HCT116 (cell line): Measurements from ENCODE around the gene TMA7B. TPM values are rescaled to one million over a fixed set of nuclear protein-coding genes. Genes with fewer than 3 reads are reported as not detected.

ENCODE experiments used
- ATAC-seq: fragments of 200-7000 bp; cut with Tn5 transposase; 2 replicates; pipeline ENCODE4 v1.9.1; 2020; ENCODE audit warnings: mild to moderate bottlenecking, moderate library complexity
- BruUV-seq: library from RNA; stranded (reverse); fragments of 400-500 nt; replicated peaks from 2 replicates; lab custom pipeline; 2021; lab: Mats Ljungman, UMichigan
- CTCF ChIA-PET: fragments of 300-600 bp; sonication (Branson Sonifier 250); formaldehyde crosslinking; loops from one replicate; lab custom pipeline; 2021; ENCODE audit warnings: antibody characterized with exemption; lab: Charles Lee
- POLR2A ChIA-PET: fragments of 300-600, 350-600 bp; sonication (Branson Sonifier 250); formaldehyde crosslinking; loops from one replicate; lab custom pipeline; 2021; ENCODE audit warnings: antibody characterized with exemption; lab: Charles Lee
- RAD21 ChIA-PET, 2 experiments: fragments of 300-600 bp; sonication (Branson Sonifier 250); formaldehyde crosslinking; loops; one replicate each; lab custom pipeline; 2023; ENCODE audit warnings: low total read pairs in 2 of 2; ENCODE audit not compliant: uncharacterized antibody in 2 of 2, unreplicated experiment in 2 of 2, low non-redundant PET in 1 of 2; lab: Charles Lee
- DNase-seq: peaks from one replicate; pipeline ENCODE4 v3.0.0-alpha.2; 2010; ENCODE audit warnings: low read depth, low spot score
- H2AFZ ChIP-seq: fragments of 200-600 bp; shearing (Covaris generic), sonication (generic); 2 replicates; pipeline ENCODE4 v1.6.1; 2017; ENCODE audit warnings: low read depth, mixed run types, mixed read lengths, antibody characterized with exemption, low read length; ENCODE audit not compliant: poor library complexity, severe bottlenecking
- H3K27ac ChIP-seq: 2 replicates; pipeline ENCODE4 v1.5.1; 2012; ENCODE audit warnings: low read depth, low read length
- H3K27me3 ChIP-seq: fragments of 200-600 bp; sonication (generic); 2 replicates; pipeline ENCODE4 v1.6.1; 2016; ENCODE audit warnings: mixed run types, low read length, mixed read lengths; ENCODE audit not compliant: insufficient read depth
- H3K36me3 ChIP-seq, 2 experiments: fragments of 200-500 bp in 1 of 2; fragments of 200-600 bp in 1 of 2; sonication (Bioruptor generic) in 1 of 2; sonication (generic) in 1 of 2; 2 replicates each; pipeline versions ENCODE4 v1.5.1 to v1.6.1; 2014 to 2016; ENCODE audit warnings: low read length in 2 of 2, inconsistent platforms in 1 of 2, mixed read lengths in 1 of 2, mixed run types in 1 of 2; ENCODE audit not compliant: insufficient read depth in 2 of 2, control insufficient read depth in 1 of 2
- H3K4me1 ChIP-seq, 2 experiments: fragments of 200-600 bp in 1 of 2; sonication (generic) in 1 of 2; 2 replicates each; pipeline versions ENCODE4 v1.5.1 to v1.6.1; 2012 to 2017; ENCODE audit warnings: low read length in 2 of 2, inconsistent platforms in 1 of 2, mild to moderate bottlenecking in 1 of 2, mixed read lengths in 1 of 2, mixed run types in 1 of 2, moderate library complexity in 1 of 2; ENCODE audit not compliant: insufficient read depth in 2 of 2, control insufficient read depth in 1 of 2
- H3K4me2 ChIP-seq: fragments of 200-600 bp; sonication (generic); 2 replicates; pipeline ENCODE4 v1.6.1; 2017; ENCODE audit warnings: mixed run types, low read length, mixed read lengths
- H3K4me3 ChIP-seq, 2 experiments: fragments of 200-600 bp in 1 of 2; sonication (generic) in 1 of 2; replicated peaks in 1 of 2; 2 replicates each; pipeline ENCODE4 v1.5.1; 2011 to 2016; ENCODE audit warnings: low read length in 2 of 2, control low read depth in 1 of 2, low read depth in 1 of 2, mild to moderate bottlenecking in 1 of 2, mixed read lengths in 1 of 2, mixed run types in 1 of 2
- H3K79me2 ChIP-seq: fragments of 200-600 bp; sonication (generic); 2 replicates; pipeline ENCODE4 v1.6.1; 2017; ENCODE audit warnings: mild to moderate bottlenecking, mixed run types, low read length, moderate library complexity, mixed read lengths; ENCODE audit not compliant: insufficient read depth
- H3K9ac ChIP-seq: fragments of 200-600 bp; sonication (generic); 2 replicates; pipeline ENCODE4 v1.6.1; 2016; ENCODE audit warnings: low read length, mixed read lengths
- H3K9me2 ChIP-seq: fragments of 200-600 bp; sonication (generic), shearing (Covaris generic); 2 replicates; pipeline ENCODE4 v1.6.1; 2017; ENCODE audit warnings: mixed run types, mild to moderate bottlenecking, moderate library complexity; ENCODE audit not compliant: insufficient read depth
- H3K9me3 ChIP-seq, 2 experiments: fragments of 200-500 bp in 1 of 2; fragments of 200-600 bp in 1 of 2; sonication (Bioruptor generic) in 1 of 2; sonication (generic) in 1 of 2; 2 replicates each; pipeline ENCODE4 v1.6.1; 2014 to 2017; ENCODE audit warnings: low read length in 2 of 2, mixed read lengths in 2 of 2, inconsistent platforms in 1 of 2, low read depth in 1 of 2, mild to moderate bottlenecking in 1 of 2, mixed run types in 1 of 2, moderate library complexity in 1 of 2; ENCODE audit not compliant: control insufficient read depth in 1 of 2, insufficient read depth in 1 of 2
- H4K20me1 ChIP-seq: fragments of 200-600 bp; sonication (generic), shearing (Covaris generic); 2 replicates; pipeline ENCODE4 v1.6.1; 2017; ENCODE audit warnings: mixed run types, mild to moderate bottlenecking, moderate library complexity; ENCODE audit not compliant: insufficient read depth
- CBX3 ChIP-seq: IDR thresholded peaks from 2 replicates; pipeline ENCODE4 v1.6.1; 2012; ENCODE audit warnings: low read depth
- EZH2 ChIP-seq: fragments of 200-600 bp; sonication (generic); IDR thresholded peaks from 2 replicates; pipeline ENCODE4 v1.6.1; 2017; ENCODE audit warnings: antibody characterized with exemption, mixed run types
- FOSL1 ChIP-seq: IDR thresholded peaks from 2 replicates; pipeline ENCODE4 v1.6.1; 2012; ENCODE audit warnings: low read depth
- RAD21 ChIP-seq: IDR thresholded peaks from 2 replicates; pipeline ENCODE4 v1.6.1; 2012; ENCODE audit warnings: low read depth, mild to moderate bottlenecking
- YY1 ChIP-seq: IDR thresholded peaks from 2 replicates; pipeline ENCODE4 v1.6.1; 2011; ENCODE audit warnings: low read length, low read depth, moderate library complexity, mild to moderate bottlenecking; ENCODE audit not compliant: insufficient replicate concordance; ENCODE audit errors: extremely low read depth
- ZNF274 ChIP-seq: fragments of 200-500 bp; sonication (Bioruptor generic); IDR thresholded peaks from 2 replicates; pipeline ENCODE4 v1.6.1; 2014; ENCODE audit warnings: mild to moderate bottlenecking, low read depth, low read length, inconsistent platforms
- intact Hi-C: fragments of 100-400 bp; cut with micrococcal nuclease; formaldehyde crosslinking; loops from 2 replicates; pipeline ENCODE4 v1.10.0; 2022
- total RNA-seq: library from RNA; stranded (reverse); gene quantifications from one replicate; pipeline ENCODE4 v1.2.1, GENCODE V29; 2021; ENCODE audit not compliant: unreplicated experiment
- TF ChIP-seq, protein P1 (sequence below): IDR thresholded peaks from 2 replicates; pipeline ENCODE4 v1.6.1; 2011; ENCODE audit warnings: mild to moderate bottlenecking, low read length, moderate library complexity; ENCODE audit not compliant: insufficient replicate concordance; ENCODE audit errors: extremely low read depth
- TF ChIP-seq, protein P2 (sequence below): IDR thresholded peaks from 2 replicates; pipeline ENCODE4 v1.6.1; 2012

Gene TMA7B
- total RNA-seq, 1 experiment from 2014 or later = not detected

DNA sequence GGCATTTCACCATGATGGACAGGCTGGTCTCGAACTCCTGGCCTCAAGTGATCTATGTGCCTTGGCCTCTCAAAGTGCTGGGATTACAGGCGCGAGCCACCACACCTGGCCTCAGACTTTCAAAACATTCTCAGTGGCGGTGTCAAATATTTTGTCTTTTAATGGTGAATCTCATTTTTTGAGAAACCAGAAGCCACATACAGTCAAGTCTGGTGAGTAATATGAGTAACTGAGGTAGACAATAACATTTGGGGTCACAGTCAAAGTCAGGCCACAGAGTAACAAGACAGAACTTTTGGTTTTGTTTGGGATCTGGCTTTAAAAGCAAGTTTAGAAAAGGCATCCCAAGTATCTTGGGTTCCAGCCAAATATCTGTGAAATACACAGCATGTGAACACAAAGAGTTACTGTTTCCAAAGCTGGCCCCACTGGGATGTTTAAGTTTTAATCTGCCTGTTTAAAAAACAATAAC lies 5.6 kb upstream of the TMA7B start:
- no peaks in the 10 kb centered on the region; the same call in 1 of the 2 replicates for H3K27me3 ChIP-seq
- H3K79me2 ChIP-seq = no peaks in the 10 kb centered on the region
- no peaks in the 10 kb centered on the region for H3K9me2 ChIP-seq
- ATAC-seq (no peak), DNase-seq (no peak)
- no peak overlapping the region for H3K27ac ChIP-seq
- no peaks in the 10 kb centered on the region for H3K9me3 ChIP-seq
- no peaks in the 10 kb centered on the region for H4K20me1 ChIP-seq
- no peak overlapping the region for H3K4me2 ChIP-seq
- intact Hi-C loops = no loop called here
- H3K4me3 ChIP-seq = no peak overlapping the region
- RAD21 ChIA-PET = no interaction called here
- TF ChIP-seq CBX3 (no peak), YY1 (no peak), EZH2 (no peak), ZNF274 (no peak), RAD21 (no peak), FOSL1 (no peak)
- TF ChIP-seq, protein P1, sequence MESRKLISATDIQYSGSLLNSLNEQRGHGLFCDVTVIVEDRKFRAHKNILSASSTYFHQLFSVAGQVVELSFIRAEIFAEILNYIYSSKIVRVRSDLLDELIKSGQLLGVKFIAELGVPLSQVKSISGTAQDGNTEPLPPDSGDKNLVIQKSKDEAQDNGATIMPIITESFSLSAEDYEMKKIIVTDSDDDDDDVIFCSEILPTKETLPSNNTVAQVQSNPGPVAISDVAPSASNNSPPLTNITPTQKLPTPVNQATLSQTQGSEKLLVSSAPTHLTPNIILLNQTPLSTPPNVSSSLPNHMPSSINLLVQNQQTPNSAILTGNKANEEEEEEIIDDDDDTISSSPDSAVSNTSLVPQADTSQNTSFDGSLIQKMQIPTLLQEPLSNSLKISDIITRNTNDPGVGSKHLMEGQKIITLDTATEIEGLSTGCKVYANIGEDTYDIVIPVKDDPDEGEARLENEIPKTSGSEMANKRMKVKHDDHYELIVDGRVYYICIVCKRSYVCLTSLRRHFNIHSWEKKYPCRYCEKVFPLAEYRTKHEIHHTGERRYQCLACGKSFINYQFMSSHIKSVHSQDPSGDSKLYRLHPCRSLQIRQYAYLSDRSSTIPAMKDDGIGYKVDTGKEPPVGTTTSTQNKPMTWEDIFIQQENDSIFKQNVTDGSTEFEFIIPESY = no peak
- TF ChIP-seq, protein P2, sequence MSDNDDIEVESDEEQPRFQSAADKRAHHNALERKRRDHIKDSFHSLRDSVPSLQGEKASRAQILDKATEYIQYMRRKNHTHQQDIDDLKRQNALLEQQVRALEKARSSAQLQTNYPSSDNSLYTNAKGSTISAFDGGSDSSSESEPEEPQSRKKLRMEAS = no peak
- H3K4me1 ChIP-seq = peaks cover 15% of the 10 kb centered on the region in 2 experiments; a peak in 3 of 4 replicates
- no TSS peak for BruUV-seq
- H3K9ac ChIP-seq = no peak overlapping the region
- no peak overlapping the region for H2AFZ ChIP-seq
- no peaks in the 10 kb centered on the region for H3K36me3 ChIP-seq
- POLR2A ChIA-PET = no interaction called here
- CTCF ChIA-PET = no interaction called here
